DND-41 (cell line): ENCODE measurements around the gene KAT5.

Experiments
- EZH2 ChIP-seq: IDR thresholded peaks from 3 replicates; pipeline ENCODE4 v1.6.1; 2012; ENCODE audit warnings: borderline replicate concordance, low read depth, mild to moderate bottlenecking, moderate library complexity, low read length, inconsistent platforms; ENCODE audit not compliant: severe bottlenecking
- TF ChIP-seq, protein P1 (sequence below): IDR thresholded peaks from 2 replicates; pipeline ENCODE4 v1.5.1; 2012; ENCODE audit warnings: borderline replicate concordance, low read length, moderate library complexity, mild to moderate bottlenecking; ENCODE audit not compliant: poor library complexity, severe bottlenecking; ENCODE audit errors: extremely low read depth

DNA sequence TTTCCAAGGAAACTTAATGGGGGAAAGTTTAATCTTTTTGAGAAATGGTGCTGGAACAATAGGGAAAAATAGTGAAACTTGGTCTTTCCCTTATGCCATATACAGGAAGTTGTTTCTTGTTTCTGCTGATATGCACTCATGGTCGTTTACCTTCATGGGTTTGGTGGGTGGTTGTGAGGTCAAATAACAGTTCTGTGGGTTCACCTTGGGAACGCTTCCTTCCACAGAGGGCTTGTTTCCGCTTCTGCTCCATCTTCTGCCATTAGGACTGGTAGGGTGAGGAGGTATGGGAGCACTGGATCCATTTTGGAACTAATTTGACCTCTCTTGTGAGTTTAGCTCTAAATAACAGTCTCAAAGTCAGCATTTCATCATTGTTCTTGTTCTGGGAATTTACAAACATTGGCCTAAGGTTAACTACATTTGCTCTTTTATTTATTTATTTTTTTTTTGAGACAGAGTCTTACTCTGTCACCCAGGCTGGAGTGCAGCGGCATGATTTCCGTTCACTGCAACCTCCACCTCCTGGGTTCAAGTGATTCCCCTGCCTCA lies 31.8 kb upstream of the KAT5 start:
- TF ChIP-seq, protein P1, sequence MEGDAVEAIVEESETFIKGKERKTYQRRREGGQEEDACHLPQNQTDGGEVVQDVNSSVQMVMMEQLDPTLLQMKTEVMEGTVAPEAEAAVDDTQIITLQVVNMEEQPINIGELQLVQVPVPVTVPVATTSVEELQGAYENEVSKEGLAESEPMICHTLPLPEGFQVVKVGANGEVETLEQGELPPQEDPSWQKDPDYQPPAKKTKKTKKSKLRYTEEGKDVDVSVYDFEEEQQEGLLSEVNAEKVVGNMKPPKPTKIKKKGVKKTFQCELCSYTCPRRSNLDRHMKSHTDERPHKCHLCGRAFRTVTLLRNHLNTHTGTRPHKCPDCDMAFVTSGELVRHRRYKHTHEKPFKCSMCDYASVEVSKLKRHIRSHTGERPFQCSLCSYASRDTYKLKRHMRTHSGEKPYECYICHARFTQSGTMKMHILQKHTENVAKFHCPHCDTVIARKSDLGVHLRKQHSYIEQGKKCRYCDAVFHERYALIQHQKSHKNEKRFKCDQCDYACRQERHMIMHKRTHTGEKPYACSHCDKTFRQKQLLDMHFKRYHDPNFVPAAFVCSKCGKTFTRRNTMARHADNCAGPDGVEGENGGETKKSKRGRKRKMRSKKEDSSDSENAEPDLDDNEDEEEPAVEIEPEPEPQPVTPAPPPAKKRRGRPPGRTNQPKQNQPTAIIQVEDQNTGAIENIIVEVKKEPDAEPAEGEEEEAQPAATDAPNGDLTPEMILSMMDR, result no peak
- TF ChIP-seq EZH2, result no peak
